DND-41 (cell line): Measurements from ENCODE around the gene GRAP2.
"Not testable (repeated sequence)": the region's sequence is repeated elsewhere in the genome, so short reads cannot be mapped to it uniquely, and the experiment has no call there.

Experiments used
- ATAC-seq: fragments of 200-7000 bp; cut with Tn5 transposase; 3 replicates; pipeline ENCODE4 v1.9.1; 2021; ENCODE audit warnings: low read depth; ENCODE audit not compliant: insufficient read depth
- DNase-seq: peaks from one replicate; pipeline ENCODE4 v3.0.0-alpha.2; 2020
- H2AFZ ChIP-seq: 2 replicates; pipeline ENCODE4 v1.6.0; 2012; ENCODE audit warnings: low read depth, low read length
- H3K27ac ChIP-seq: 2 replicates; pipeline ENCODE4 v1.5.1; 2012; ENCODE audit warnings: low read length, inconsistent platforms
- H3K27me3 ChIP-seq: fragments of 200-600 bp; sonication (generic); 2 replicates; pipeline ENCODE4 v1.6.0; 2012; ENCODE audit warnings: low read length, mild to moderate bottlenecking, inconsistent platforms; ENCODE audit not compliant: insufficient read depth, poor library complexity
- H3K36me3 ChIP-seq: 2 replicates; pipeline ENCODE4 v1.5.1; 2012; ENCODE audit warnings: low read length, inconsistent platforms; ENCODE audit not compliant: insufficient read depth
- H3K4me1 ChIP-seq: 2 replicates; pipeline ENCODE4 v1.5.1; 2012; ENCODE audit warnings: mild to moderate bottlenecking, low read length; ENCODE audit not compliant: insufficient read depth
- H3K4me2 ChIP-seq: 2 replicates; pipeline ENCODE4 v1.6.0; 2012; ENCODE audit warnings: mild to moderate bottlenecking, moderate library complexity, low read length, inconsistent platforms; ENCODE audit not compliant: insufficient read depth
- H3K4me3 ChIP-seq, 2 experiments: fragments of 200-600 bp in 1 of 2; shearing (Covaris generic) in 1 of 2; 2 replicates each; pipeline ENCODE4 v1.5.1; 2012 to 2016; ENCODE audit warnings: inconsistent platforms in 2 of 2, low read length in 2 of 2, mild to moderate bottlenecking in 2 of 2, low read depth in 1 of 2, moderate library complexity in 1 of 2
- H3K79me2 ChIP-seq: 2 replicates; pipeline ENCODE4 v1.6.0; 2012; ENCODE audit warnings: low read length, inconsistent platforms; ENCODE audit not compliant: insufficient read depth
- H3K9ac ChIP-seq: 2 replicates; pipeline ENCODE4 v1.6.0; 2012; ENCODE audit warnings: low read depth, mild to moderate bottlenecking, inconsistent platforms, low read length, moderate library complexity
- H3K9me3 ChIP-seq: 2 replicates; pipeline ENCODE4 v1.5.1; 2012; ENCODE audit warnings: low read length, moderate library complexity, mild to moderate bottlenecking, inconsistent platforms; ENCODE audit not compliant: insufficient read depth, severe bottlenecking
- H4K20me1 ChIP-seq: 2 replicates; pipeline ENCODE4 v1.6.0; 2012; ENCODE audit warnings: low read length; ENCODE audit not compliant: insufficient read depth
- EZH2 ChIP-seq: IDR thresholded peaks from 3 replicates; pipeline ENCODE4 v1.6.1; 2012; ENCODE audit warnings: borderline replicate concordance, low read depth, mild to moderate bottlenecking, moderate library complexity, low read length, inconsistent platforms; ENCODE audit not compliant: severe bottlenecking
- TF ChIP-seq, protein P1 (sequence below): IDR thresholded peaks from 2 replicates; pipeline ENCODE4 v1.5.1; 2012; ENCODE audit warnings: borderline replicate concordance, low read length, moderate library complexity, mild to moderate bottlenecking; ENCODE audit not compliant: poor library complexity, severe bottlenecking; ENCODE audit errors: extremely low read depth

Gene GRAP2

GRCh38 chr22:39871008-39871798 is 29.7 kb upstream of the GRAP2 start:
- DNase-seq = no peak
- TF ChIP-seq EZH2 = no peak
- TF ChIP-seq, protein P1, sequence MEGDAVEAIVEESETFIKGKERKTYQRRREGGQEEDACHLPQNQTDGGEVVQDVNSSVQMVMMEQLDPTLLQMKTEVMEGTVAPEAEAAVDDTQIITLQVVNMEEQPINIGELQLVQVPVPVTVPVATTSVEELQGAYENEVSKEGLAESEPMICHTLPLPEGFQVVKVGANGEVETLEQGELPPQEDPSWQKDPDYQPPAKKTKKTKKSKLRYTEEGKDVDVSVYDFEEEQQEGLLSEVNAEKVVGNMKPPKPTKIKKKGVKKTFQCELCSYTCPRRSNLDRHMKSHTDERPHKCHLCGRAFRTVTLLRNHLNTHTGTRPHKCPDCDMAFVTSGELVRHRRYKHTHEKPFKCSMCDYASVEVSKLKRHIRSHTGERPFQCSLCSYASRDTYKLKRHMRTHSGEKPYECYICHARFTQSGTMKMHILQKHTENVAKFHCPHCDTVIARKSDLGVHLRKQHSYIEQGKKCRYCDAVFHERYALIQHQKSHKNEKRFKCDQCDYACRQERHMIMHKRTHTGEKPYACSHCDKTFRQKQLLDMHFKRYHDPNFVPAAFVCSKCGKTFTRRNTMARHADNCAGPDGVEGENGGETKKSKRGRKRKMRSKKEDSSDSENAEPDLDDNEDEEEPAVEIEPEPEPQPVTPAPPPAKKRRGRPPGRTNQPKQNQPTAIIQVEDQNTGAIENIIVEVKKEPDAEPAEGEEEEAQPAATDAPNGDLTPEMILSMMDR = no peak
- Histone ChIP-seq H3K4me2 (no peak overlapping the region), H3K9me3 (no peaks in the 10 kb centered on the region), H2AFZ (no peak overlapping the region), H3K36me3 (no peaks in the 10 kb centered on the region), H3K27ac (no peak overlapping the region), H3K79me2 (no peaks in the 10 kb centered on the region), H3K4me3 (no peak overlapping the region), H4K20me1 (no peaks in the 10 kb centered on the region), H3K4me1 (peaks cover 9% of the 10 kb centered on the region; the same call in 1 of the 2 replicates), H3K9ac (no peak overlapping the region), H3K27me3 (no peaks in the 10 kb centered on the region)
- ATAC-seq = no peak

DNA sequence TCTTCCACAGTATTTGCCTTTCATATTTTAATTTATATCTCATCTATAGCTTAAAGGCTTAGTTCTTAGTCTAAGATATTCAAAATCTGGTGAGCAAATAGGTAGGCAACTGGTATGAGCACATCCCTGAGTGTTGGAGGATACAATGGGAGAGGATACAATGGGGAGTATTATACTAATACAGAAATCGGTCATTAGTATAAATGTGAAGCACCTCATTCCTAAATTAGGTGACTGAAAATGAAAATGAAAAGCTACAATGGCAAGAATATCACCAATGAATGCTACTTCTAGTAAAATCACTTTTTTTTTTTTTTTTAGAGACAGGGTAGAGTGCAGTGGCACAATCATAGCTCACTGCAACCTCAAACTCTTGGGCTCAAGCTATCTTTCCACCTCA is 28.3 kb upstream of the GRAP2 start:
- no peak for TF ChIP-seq EZH2
- TF ChIP-seq, protein P1 = no peak
- H3K27me3 ChIP-seq = no peaks in the 10 kb centered on the region
- no peak for DNase-seq
- H3K4me3 ChIP-seq = no peak overlapping the region
- no peaks in the 10 kb centered on the region for H3K79me2 ChIP-seq
- no peak overlapping the region for H2AFZ ChIP-seq
- no peak for ATAC-seq
- no peaks in the 10 kb centered on the region for H3K36me3 ChIP-seq
- H3K4me2 ChIP-seq = no peak overlapping the region
- peaks cover 5% of the 10 kb centered on the region; the same call in 1 of the 2 replicates for H3K4me1 ChIP-seq
- no peak overlapping the region for H3K27ac ChIP-seq
- no peaks in the 10 kb centered on the region for H3K9me3 ChIP-seq
- no peak overlapping the region for H3K9ac ChIP-seq
- H4K20me1 ChIP-seq = no peaks in the 10 kb centered on the region

GRCh38 chr22:39873965-39874364 is 26.9 kb upstream of the GRAP2 start:
- no peak for ATAC-seq
- Histone ChIP-seq H3K4me1 (no peaks in the 10 kb centered on the region), H3K79me2 (no peaks in the 10 kb centered on the region), H3K27ac (no peak overlapping the region), H3K4me2 (no peak overlapping the region), H3K9ac (no peak overlapping the region), H3K9me3 (no peaks in the 10 kb centered on the region), H3K27me3 (no peaks in the 10 kb centered on the region), H4K20me1 (no peaks in the 10 kb centered on the region), H3K36me3 (no peaks in the 10 kb centered on the region), H2AFZ (no peak overlapping the region), H3K4me3 (no peak overlapping the region)
- DNase-seq = no peak
- no peak for TF ChIP-seq EZH2
- TF ChIP-seq, protein P1 = no peak

GRCh38 chr22:39875176-39875885 is 25.6 kb upstream of the GRAP2 start:
- not testable (repeated sequence) for H3K36me3 ChIP-seq, H3K4me1 ChIP-seq, H2AFZ ChIP-seq, H3K9me3 ChIP-seq, H3K4me2 ChIP-seq, ATAC-seq, H4K20me1 ChIP-seq, H3K27me3 ChIP-seq, H3K4me3 ChIP-seq, DNase-seq, H3K27ac ChIP-seq, H3K79me2 ChIP-seq, H3K9ac ChIP-seq
